ENCODE data around the gene TEX30. TPM values are rescaled to one million over a fixed set of nuclear protein-coding genes. Genes with fewer than 3 reads are reported as not detected.

TEX30 gene
- 24.6 and 33.5 TPM in 2 replicates for total RNA-seq (2014; rRNA removed; shearing (Covaris generic))

DNA sequence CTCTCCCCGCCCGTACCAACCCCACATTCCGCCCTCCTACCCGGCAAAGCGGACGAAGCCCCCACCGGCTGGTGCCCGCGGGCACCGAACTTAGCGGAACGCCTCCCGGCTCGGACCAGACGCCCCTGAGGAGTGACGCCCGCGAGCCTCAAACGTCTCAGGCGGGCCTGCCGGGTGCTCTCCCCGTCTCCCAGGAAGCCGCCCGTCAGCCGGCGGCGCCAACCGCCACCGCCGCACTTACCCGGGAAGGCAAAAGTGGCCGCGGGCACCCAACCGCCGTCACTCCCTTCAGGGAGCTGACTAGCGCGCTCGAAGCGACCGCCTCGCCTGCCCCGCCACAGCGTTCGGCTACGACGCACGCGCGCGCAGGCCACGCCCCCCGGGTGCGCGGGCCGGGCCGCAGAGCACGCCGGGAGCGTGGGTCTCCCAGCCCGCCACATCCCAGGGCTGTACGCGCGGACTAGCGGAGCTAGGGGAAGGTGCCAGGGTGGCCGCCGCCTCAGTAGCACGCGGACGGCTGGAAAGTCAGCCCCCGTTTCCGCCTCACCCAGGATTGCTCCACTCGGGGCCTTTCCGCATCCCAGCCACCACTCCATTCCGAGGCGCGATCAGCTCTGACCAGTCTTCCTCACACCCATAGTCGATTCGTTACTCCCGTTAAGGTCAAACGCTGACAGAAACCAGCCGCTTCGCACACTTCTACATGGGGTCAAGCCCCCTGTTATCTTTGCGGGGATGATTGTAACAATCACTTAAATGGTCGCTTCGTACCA, at the start of gene TEX30:
Gene TEX30 (minus strand): TSS at position 346 of the 773 bp plus-strand sequence. CDS start 3,760 bp downstream, outside the sequence.

DNA sequence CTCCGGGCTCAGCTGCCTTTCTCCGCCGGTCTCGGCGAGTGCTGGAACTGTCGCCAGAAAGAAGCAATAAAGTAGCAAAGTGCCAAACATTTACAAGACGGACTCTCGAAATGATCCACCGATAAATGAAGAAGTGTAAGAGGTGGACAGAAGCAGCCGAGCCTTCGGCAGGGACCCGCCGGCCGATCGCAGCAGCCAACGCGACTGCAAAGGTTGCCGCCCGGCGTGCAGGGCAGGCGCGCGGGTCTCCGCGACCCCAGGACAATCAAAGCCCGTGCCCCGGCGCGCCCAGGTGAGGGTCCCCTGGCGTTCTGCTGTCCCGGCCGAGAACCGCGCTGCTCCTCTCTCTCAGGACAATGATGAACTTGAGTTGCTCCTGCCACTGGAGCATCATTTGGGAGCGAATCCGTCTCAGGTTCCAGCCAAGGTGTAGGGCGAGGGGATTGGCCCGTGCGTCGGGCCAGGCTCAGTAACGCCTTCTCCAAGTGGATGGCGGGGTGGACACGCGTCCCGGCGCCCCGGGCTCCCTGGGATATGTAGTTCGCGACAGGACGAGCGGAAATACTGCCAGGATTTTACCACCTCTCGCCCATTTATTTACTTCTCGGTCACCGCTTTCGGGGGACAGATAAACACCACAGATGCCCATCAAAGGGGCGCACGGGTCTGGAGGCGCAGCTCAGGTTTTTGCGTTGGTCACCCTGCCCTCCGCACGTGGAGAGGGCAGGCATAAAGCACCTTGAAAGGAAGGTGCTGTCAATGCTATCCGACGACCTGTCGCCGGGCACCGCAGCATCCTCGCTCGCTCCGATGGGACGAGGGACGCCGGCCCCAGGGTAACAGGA, 25.2 kb upstream of the TEX30 start, which contains the start of the genes BIVM and POGLUT2:
Gene BIVM (plus strand): TSS at position 539 of the 845 bp plus-strand sequence. CDS start 8,149 bp downstream, outside the sequence.
Gene POGLUT2 (minus strand): TSS at position 396 of the 845 bp plus-strand sequence. CDS start 306 bp downstream, at position 90.

Other genes starting within 250 kb of the TEX30 start
- gene TPP2, start 176.8 kb downstream of the TEX30 start, total RNA-seq (2014; rRNA removed; shearing (Covaris generic)) = 35.6 and 49.1 TPM in 2 replicates
- not detected in 2 replicates for gene METTL21C, start 78.7 kb downstream of the TEX30 start, total RNA-seq (2014; rRNA removed; shearing (Covaris generic))
- 20.0 and 21.8 TPM in 2 replicates for gene POGLUT2, start 25.2 kb upstream of the TEX30 start, total RNA-seq (2014; rRNA removed; shearing (Covaris generic))
- 19.9 and 24.4 TPM in 2 replicates for gene BIVM, start 25.3 kb upstream of the TEX30 start, total RNA-seq (2014; rRNA removed; shearing (Covaris generic))
- gene ERCC5, start 72.2 kb upstream of the TEX30 start, total RNA-seq (2014; rRNA removed; shearing (Covaris generic)) = 34.6 and 59.8 TPM in 2 replicates

Data from A375 (cell line).